Astrocyte of the spinal cord (primary cell): ENCODE data around the gene ZYG11B.
A peak's percentile ranks its signal among the peaks of the same experiment; 100 is the strongest.
"Not testable (repeated sequence)": the region's sequence is repeated elsewhere in the genome, so short reads cannot be mapped to it uniquely, and the experiment has no call there.

Experiments
- DNase-seq: peaks from one replicate; pipeline ENCODE4 v3.0.0; 2011; ENCODE audit warnings: low read depth, low spot score
- H3K4me3 ChIP-seq: 2 replicates; pipeline ENCODE4 v1.5.1; 2011; ENCODE audit warnings: low read depth, mild to moderate bottlenecking, low read length, moderate library complexity
- in situ Hi-C: cut with HindIII; loops from 2 replicates; pipeline ENCODE4 v1.10.0; 2017; ENCODE audit warnings: low sequenced_read_pairs
- TF ChIP-seq, protein P1 (sequence below): IDR thresholded peaks from 2 replicates; pipeline ENCODE4 v1.5.1; 2012; ENCODE audit warnings: low read depth, mild to moderate bottlenecking, low read length, inconsistent platforms

The ZYG11B gene

DNA sequence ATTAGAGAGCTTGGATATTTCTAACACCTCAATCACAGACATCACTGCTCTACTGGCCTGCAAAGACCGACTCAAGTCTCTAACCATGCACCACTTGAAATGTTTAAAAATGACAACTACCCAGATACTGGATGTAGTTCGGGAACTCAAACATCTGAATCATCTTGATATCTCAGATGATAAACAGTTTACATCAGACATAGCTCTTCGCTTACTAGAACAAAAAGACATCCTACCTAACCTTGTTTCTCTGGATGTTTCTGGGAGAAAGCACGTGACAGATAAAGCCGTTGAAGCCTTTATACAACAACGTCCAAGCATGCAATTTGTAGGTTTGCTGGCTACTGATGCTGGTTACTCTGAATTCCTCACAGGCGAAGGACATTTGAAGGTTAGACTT is 45.1 kb downstream of the ZYG11B start:
- DNase-seq = no peak
- TF ChIP-seq, protein P1, sequence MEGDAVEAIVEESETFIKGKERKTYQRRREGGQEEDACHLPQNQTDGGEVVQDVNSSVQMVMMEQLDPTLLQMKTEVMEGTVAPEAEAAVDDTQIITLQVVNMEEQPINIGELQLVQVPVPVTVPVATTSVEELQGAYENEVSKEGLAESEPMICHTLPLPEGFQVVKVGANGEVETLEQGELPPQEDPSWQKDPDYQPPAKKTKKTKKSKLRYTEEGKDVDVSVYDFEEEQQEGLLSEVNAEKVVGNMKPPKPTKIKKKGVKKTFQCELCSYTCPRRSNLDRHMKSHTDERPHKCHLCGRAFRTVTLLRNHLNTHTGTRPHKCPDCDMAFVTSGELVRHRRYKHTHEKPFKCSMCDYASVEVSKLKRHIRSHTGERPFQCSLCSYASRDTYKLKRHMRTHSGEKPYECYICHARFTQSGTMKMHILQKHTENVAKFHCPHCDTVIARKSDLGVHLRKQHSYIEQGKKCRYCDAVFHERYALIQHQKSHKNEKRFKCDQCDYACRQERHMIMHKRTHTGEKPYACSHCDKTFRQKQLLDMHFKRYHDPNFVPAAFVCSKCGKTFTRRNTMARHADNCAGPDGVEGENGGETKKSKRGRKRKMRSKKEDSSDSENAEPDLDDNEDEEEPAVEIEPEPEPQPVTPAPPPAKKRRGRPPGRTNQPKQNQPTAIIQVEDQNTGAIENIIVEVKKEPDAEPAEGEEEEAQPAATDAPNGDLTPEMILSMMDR = no peak
- in situ Hi-C loops = no loop called here
- no peak overlapping the region for H3K4me3 ChIP-seq

DNA sequence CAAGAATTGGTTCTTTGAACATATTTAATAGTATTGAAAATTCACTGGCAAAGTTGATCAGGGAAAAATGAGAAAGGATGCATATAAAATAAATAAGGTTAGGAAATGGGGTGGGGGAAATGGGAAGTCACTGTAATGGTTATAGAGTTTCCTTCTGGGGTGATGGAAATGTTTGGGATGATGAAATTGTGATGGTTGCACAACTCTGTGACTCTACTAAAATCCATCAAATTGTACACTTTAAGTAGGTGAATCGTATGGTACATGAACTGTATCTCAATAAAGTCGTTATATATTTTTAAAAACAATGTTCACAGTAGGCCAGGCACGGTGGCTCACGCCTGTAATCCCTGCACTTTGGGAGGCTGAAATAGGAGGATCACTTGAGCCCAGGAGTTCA is 59.9 kb downstream of the ZYG11B start:
- no peak for DNase-seq
- H3K4me3 ChIP-seq = no peak overlapping the region
- TF ChIP-seq, protein P1 = no peak
- in situ Hi-C loops = no loop called here

DNA sequence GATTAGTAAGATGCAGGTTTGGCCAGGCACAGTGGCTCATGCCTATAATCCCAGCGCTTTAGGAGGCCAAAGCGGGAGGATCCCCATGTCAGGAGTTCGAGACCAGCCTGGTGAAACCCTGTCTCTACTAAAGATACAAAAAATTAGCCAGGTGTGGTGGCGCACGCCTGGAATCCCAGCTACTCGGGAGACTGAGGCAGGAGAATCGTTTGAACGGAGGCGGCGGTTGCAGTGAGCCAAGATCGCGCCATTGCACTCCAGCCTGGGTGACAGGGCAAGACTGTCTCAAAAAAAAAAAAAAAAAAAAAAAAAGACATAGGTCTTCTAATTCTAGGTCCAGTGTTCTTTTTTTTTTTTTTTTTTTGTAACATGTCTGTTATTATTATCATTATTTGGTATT is 64.2 kb downstream of the ZYG11B start:
- DNase-seq, in situ Hi-C loops, H3K4me3 ChIP-seq: not testable (repeated sequence)

DNA sequence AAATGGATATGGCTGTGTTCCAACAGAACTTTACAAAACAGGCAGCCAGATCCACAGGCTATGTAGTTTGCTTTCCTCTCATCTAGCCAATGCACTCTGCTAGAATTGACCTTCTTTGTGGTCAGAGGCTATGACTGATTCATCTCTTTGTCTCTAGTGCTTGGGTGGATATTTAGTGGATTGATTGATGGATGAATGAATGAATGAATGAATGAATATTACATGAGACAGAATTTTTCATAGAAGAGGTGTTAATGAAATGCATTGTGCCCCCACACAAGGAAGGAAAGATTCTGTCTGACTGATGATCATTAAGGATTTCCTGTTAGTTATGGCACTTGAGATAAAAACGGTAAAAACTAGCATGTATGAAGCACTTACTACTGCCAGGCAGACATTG is 65.8 kb downstream of the ZYG11B start:
- TF ChIP-seq, protein P1 = no peak
- peak; percentile 6 for DNase-seq
- no peak overlapping the region for H3K4me3 ChIP-seq
- in situ Hi-C loops = no loop called here

DNA sequence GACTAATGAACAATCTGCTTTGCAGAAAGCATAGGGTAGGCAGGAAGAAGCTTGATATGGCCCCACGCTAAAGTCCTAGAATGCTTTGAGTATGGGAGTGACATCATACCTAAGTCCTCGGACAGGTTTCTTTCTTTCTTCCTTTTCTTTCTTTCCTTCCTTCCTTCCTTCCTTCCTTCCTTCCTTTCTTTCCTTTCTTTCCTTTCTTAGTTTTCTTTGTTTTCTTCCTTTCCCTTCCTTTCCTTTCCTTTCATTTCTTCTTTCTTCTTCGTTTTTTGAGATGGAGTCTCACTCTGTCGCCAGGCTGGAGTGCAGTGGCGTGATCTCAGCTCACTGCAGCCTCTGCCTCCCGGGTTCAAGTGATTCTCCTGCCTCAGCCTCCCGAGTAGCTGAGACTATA is 67.5 kb downstream of the ZYG11B start:
- in situ Hi-C loops, DNase-seq, H3K4me3 ChIP-seq: not testable (repeated sequence)

DNA sequence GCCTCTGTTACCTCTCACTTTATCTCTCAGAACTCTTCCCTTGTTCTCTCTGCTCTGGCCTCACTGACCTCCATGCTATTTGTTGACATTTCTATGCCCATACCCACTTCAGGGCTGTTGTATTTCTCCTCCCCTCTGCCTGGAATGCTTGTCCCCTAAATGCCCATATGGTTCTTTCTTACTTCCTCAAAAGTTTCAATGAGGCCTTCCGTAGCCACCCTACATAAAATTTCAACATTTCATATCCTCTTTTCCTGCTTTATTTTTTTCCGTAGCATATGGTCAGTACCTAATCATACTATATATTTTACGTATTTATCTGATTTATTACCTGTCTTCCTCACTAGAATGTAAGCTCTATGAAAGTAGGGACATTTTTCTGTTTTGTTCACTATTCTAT is 69.2 kb downstream of the ZYG11B start:
- no peak overlapping the region for H3K4me3 ChIP-seq
- in situ Hi-C loops = no loop called here
- DNase-seq = no peak
- TF ChIP-seq, protein P1 = no peak

DNA sequence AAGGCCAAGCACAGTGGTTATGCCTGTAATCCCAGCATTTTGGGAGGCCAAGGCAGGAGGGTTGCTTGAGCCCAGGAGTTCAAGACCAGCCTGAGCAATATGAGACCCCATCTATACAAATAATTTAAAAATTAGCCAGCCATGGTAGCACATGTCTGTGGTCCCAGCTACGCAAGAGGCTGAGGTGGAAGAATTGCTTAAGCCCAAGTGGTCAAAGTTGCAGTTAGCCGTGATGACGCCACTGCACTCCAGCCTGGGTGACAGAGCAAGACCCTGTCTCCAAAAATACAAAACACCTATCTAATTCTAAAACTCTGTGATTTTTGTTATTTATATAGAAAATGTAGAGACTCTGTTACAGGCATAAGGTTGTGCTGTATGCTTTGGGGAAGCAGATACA is 72.1 kb downstream of the ZYG11B start:
- DNase-seq = no peak
- TF ChIP-seq, protein P1 = no peak
- in situ Hi-C loops = no loop called here
- H3K4me3 ChIP-seq = no peak overlapping the region

DNA sequence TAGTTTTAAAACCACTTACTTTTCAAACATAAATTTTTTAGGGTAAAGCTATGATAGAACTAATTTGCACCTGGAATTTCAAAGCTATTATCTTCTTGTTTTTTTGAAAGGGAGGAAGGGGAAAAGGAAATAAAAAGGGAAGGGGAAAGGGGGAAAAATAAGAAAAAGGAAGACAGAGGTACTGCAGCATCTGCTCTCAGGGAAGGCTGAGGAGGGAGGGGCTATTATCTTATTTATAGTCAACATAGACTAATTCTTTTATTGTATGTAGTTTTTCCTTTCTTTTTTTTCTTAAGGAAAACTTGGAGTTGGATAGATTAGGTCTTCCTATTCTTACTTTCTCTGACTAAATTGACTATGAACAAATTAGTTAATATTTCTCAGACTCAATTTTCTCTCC is 74.8 kb downstream of the ZYG11B start:
- no peak for DNase-seq
- in situ Hi-C loops = no loop called here
- no peak overlapping the region for H3K4me3 ChIP-seq
- TF ChIP-seq, protein P1 = no peak

DNA sequence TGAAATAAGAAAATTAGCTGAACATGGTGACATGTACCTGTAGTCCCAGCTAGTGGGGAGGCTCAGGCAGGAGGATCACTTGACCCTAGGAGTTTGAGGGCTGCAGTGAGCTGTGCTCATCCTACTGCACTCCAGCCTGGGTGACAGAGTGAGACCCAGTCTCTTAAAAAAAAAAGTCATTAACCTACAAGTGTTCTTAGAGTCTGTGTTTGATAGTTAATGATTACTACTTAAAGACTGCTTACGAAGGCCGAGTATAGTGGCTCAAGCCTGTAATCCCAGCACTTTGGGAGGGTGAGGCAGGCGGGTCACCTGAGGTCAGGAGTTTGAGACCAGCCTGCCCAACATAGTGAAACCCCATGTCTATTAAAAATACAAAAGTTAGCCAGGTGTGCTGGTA is 77.8 kb downstream of the ZYG11B start:
- DNase-seq, in situ Hi-C loops, H3K4me3 ChIP-seq: not testable (repeated sequence)
